GM18511 (cell line): ENCODE measurements around the gene WDR82.

ENCODE experiments used
- ATAC-seq: cut with Tn5 transposase; IDR thresholded peaks from one replicate; pipeline ENCODE4 v1.9.1; 2021; ENCODE audit warnings: mild to moderate bottlenecking, moderate library complexity; ENCODE audit not compliant: unreplicated experiment

WDR82 gene

DNA sequence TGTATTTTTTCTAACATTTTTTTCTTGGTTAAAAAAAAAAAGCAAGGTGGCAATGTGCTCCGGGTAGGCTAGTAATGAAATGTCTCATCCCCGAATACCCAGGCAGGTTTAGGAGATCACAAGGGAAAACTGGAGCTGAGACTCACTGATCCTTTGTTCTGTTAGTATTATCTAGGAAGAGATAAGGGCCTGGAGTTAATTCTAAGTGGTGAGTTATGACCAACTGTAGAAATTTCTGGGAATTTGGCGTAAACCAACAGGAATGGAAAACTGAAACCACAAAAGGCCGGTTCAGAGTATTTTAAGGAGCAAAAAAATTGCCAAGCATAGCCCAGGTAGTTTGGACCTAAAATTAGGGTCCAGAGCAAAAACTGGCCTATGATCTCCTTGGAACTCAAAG lies 20.5 kb downstream of the WDR82 start:
- no peak for ATAC-seq

DNA sequence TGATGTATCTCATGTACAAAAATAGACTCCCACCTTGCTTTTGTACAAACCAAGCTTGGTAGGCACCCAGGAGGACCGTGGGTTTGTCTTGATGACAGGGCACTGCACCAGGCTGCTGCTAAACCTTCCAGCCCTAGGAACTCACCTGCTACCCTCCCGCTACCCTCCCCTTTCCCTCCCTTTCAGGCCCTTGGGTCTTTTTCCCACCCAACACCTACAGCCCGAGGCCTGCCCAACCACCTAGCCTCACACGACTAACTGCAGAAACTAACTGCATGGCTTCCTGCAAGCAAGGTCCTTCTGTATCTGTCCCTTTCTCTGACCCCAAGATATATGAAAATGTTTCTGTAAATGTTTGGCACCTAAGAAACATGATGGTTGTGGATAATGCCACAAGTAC lies 21.8 kb downstream of the WDR82 start:
- no peak for ATAC-seq

DNA sequence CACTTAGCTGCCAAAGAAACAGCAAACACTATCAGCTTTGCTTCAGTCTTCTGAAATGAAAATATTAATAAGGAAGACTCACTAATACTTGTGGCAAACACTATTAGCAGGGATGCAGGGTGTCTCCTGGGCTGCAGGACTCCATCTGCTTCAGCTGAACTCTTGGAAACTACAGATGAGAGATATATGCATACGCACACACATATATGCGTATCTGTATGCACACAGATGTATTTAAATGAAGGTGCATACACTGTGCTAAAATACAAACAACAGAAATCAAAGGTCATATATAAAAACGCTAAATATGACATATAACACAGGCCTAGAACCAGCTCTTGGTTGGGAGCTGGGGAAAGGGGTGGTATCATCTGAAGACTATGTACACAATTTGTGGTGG lies 22.3 kb downstream of the WDR82 start:
- ATAC-seq = no peak

DNA sequence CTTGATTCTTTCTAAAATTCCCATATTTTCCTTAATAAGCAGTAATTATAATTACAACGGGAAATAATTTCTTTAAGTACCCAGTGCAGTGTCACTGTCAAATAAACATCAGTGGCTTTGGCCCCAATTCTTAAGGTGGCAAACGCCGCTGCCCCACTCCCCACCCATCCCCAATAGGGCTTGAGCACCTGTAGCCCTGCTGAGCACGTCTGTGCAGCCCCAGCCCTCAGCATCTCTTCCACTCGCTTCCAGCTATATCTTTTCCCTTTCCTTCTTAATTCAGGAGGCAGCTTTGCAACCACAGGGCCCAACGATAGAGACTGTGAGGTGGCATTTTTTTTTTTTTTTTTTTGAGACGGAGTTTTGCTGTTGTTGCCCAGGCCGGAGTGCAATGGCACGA lies 23.8 kb downstream of the WDR82 start:
- ATAC-seq = no peak

DNA sequence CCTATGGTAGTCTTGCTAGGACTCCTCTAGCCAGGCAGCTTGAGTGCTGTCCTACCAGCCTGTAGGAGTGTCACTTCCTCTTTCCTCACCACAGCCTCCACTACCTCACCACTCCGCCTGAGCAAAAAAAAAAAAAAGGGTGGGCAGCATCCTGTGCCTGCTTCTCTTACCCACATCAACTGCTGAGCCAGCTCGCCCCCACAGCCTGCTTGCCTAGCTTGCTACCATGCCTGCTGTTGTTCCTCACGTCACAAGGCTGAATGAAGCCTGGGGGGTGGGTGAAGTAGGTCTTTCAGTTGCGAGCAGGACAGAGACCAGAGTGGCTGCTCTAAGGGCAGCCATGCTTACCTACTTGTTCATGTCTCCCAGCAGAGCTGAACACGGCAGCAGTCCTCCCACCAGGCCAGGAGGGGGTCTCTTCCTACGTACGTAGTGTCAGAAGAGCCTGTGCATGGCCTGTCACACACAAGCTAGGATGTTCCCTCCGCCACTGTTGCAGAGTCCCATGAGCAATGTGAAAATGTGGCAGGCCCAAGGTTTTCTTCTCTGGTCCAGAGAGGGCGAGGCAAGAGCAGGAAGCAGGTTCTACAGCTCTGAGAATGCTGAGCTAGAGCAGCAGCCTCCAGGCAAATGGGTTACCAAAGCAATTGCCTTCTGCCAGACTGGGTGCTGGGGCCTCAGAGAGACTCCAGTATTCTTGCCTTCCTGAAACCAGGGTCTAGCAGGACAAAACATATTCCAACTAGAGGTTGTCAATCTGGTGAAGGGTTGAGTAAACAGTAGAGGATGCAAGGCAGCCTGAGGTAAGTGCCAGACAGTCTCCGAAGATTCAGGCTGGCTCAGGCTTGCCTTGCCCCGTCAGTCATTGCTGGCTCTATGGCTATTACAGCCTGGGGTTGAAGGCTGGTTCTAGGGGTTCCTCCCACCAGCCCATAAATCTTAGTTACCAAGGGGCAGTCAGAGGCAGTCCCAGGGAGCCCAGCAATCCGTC lies 24.8 kb downstream of the WDR82 start:
- peak; percentile 97 for ATAC-seq

DNA sequence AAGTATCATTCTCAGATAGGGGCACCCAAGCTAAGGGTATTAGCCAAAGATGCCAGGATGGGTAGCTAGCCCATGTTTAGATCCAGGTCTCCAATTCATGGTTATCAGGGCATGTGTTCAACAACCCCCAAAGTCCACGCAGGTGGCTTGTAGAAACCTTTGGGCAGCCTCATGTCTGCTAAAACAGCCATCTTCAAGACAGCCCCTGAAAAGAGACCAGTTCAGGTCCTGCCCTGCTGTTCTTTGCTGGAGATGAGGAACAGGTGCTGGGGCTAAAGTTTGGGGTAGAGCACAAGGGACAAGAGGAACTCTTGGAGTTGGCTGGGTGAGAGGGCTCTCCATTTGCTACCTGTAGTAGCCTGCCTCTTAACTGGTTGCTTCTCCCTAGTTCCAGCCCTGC lies 28.3 kb downstream of the WDR82 start:
- ATAC-seq = no peak

DNA sequence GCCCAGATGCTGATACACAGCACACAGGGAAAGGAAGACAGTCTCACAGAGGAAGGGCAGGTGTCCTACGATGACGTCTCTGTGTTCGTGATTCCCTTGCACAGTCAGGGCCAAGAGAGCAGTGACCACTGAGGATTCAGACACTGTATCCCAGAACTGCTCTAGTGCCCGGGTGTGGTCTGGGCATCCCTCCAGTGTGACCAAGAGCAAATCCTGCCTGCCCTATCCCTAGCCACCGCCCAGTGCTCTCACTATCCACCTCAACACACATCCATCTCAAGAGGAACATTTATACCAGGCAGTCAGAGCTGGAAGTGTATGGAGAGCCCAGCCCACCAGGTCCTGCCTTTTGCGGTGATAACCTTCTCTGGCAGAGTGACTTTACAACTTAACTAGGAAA lies 28.8 kb downstream of the WDR82 start:
- no peak for ATAC-seq

DNA sequence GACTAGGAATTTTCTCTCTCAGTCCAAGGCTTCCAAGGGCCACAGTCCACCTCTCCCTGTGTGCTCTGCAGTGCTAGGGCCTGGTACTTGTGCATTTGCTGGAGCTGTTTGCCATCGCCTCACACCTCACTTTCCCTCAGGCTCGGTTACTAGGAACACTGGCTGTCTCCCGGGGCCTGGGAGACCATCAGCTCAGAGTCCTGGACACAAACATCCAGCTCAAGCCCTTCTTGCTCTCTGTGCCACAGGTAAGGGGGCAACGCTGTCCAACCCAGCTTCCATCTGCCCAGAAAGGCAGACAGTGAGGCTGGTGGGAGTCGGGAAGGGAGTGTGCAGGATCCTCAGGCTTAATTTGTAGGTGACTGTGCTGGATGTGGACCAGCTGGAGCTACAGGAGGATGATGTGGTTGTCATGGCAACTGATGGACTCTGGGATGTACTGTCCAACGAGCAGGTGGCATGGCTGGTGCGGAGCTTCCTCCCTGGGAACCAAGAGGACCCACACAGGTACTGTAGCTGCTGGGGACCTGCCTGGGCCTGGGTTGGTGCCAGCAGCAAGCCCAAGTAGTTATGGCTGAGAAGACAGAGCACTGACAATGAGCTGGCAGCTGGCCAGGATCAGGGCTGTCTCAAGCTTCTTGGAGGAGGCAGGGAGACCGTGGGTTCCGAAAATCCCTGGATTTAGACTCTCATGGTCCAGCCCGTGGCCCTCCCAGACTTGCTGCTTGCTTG lies 29.5 kb downstream of the WDR82 start:
- no peak for ATAC-seq

DNA sequence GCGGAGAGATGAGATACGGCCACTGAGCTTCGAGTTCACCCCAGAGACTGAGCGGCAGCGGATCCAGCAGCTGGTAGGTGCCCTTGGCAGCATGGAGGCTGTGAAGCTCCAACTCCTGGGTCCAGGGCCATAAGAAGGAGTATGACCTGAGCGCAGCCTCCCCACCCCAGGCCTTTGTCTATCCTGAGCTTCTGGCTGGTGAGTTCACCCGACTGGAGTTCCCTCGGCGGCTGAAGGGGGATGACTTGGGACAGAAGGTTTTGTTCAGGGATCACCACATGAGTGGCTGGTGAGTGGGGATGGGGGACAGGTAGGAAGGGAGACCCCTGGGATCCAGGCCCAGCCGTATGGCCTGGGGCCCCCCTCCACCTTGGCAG lies 30.3 kb downstream of the WDR82 start:
- ATAC-seq = no peak

DNA sequence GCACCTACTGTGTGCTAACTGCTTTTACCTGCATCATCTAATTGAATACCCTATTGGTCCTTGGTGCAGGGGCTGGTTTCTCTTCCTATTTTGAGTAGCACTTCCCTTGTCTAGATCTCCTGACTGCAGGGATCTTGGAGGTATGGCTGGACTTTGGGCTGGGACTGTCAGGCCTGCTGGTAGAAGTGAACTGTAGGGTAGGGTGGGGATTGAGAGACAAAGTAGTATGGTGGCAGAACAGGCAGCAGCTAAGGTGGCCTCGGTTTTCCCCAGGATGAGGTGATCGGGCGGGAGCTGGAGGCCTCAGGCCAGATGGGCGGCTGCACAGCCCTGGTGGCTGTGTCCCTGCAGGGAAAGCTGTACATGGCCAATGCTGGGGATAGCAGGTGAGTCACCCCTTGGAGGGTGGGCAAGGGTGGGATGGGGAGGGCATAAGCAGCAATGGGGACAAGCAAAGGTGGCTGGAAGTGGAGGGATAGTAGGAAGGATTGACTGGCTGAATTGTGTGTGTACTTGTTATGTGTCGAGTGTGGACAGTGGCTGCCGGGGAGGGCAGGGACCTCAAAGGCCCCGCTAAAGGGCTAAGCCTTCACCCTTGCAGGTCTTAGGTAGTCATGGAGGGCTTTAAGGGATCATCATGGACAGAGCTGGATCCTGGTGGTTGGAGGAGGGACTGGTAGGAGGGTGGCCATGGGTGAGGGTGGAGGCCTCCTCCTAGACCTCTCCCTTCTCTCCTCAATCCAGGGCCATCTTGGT lies 30.9 kb downstream of the WDR82 start:
- ATAC-seq = no peak

DNA sequence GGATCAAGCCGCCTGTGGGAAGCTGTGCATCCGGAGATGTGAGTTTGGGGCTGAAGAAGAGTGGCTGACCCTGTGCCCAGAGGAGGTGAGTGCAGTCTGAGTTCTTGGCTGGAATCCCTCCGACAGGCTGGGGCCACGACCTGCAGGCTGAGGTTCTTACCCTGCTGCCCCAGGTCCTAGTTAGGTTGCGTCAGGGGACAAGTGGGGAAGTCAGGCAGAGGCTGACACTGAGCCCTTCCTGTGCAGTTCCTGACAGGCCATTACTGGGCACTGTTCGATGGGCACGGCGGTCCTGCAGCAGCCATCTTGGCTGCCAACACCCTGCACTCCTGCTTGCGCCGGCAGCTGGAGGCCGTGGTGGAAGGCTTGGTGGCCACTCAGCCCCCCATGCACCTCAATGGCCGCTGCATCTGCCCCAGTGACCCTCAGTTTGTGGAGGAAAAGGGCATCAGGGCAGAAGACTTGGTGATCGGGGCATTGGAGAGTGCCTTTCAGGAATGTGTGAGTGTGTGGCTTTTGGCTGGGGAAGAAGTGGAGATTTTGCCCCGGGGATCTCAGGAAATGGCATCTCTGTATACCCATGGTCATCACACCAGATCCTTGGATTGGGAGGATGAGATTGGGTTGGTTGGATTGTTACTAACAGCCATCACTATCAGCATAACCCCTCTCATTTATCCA lies 31.6 kb downstream of the WDR82 start:
- no peak for ATAC-seq

DNA sequence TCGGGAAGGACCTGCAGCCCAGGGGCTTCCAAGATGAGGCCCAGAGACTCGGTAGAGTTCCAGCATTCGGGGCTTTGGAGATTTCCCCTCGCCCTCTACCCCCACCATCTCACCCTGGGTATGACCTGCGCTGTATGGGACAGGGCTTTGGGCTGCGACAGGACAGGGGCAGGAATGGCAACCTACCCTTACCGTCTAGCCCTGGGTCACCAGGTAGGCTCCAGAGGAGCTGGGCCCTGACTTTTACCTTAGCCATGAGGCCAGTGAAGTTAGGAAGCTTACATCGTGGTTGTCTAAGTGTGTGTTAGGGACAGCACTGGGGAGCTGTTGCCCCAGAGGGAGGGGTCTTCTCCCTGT lies 32.2 kb downstream of the WDR82 start:
- ATAC-seq = no peak

DNA sequence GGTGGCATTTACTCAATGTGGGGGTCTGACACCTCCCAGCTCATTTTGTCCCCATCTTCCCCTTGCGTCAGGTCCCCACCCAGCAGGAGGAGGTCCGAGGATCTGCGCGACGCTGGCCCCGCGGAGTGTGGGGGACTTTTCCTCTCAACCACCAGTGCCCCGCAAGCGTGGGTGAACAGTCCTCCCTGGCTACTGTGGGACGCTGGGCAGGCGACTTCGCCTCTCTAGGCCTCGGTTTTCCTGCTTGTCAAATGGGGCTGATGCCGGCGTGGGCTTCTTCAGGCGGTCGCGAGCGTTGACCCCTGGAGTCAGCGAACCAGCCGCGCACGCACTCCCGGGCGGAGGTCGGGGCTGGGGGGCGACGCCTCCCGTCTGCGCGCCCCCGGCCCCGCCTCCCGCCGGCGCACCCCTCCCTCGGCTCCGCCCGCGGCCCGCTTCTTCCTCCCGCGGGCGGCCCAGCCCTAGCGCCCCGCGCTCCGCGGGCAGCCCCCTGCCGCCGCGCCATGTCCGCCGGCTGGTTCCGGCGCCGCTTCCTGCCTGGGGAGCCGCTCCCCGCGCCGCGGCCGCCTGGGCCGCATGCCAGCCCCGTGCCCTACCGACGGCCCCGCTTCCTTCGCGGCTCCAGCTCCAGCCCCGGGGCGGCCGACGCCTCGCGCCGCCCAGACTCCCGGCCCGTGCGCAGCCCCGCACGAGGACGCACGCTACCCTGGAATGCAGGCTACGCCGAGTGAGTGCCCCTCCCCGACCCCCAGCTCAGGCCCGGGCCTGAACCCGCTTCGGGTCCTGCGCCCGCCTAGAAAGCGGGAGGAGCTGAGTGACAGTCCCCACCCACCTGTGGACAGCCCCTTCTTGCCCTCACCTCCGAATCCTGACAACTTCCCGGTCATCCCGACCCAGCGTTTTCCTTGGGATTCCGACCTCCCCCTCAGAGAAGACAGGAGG lies 32.9 kb downstream of the WDR82 start, which contains the start of gene PPM1M:
TSS of gene PPM1M (plus strand) at position 438 of the 942 bp plus-strand sequence. CDS start at position 504, 66 bp downstream.
- no peak for ATAC-seq

DNA sequence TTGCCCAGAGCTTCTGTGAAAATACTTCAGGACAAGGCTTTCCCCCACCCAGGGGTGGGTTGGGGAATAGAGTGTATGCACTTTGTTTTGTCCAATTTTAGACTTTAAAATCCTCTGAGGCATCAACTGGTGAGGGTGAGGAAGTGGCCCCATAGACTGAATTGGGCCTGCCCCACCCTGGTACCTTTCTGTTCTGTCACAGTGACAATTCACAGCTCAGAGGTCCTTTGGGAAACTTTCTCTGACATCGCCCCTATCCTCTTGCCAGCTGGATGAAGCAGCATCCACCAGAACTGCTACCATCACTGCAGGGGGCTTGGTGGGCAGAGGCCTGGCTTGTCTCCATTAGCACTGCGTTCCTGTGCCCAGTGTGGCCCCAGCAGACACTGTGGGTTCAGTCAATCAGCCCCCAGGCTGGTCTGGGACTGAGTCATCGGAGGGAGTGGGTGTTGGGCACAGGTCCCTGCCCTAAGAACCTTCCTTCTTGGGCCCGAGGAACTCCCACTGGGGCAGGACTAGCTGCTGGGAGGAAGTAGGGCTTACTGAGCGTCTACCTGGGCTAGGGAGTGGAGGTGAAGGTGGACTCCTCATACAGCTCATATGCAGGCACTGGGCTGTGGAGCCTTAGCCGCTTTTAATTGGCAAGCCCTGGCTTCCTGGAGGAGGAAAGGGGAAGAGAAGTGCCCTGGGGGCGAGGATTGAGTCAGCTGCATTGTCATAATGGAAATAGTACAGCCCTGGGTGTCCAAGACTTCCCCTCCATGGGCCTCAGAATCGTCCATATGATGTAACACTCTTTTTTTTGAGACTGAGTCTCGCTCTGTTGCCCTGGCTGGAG lies 34.4 kb downstream of the WDR82 start:
- ATAC-seq = peak; percentile 46

DNA sequence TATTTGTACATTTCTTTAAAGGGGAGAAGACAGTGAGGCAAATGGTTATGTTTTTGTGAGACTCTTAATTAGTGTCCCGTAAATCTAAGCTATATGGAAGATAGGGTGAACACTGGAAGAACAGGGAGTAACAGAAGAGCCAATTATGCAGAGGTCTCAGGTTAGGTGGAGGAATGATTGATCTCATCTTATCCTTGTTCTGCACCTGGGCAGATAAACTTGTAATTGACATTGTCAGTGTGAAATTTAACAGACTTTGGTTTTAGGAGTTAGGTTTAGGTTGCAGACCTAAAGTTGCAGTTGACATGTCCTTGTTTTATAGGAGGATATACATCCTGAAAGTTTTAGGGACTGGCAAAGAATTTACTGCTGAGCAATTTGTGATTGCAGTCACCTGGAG lies 36.4 kb downstream of the WDR82 start:
- ATAC-seq = no peak

DNA sequence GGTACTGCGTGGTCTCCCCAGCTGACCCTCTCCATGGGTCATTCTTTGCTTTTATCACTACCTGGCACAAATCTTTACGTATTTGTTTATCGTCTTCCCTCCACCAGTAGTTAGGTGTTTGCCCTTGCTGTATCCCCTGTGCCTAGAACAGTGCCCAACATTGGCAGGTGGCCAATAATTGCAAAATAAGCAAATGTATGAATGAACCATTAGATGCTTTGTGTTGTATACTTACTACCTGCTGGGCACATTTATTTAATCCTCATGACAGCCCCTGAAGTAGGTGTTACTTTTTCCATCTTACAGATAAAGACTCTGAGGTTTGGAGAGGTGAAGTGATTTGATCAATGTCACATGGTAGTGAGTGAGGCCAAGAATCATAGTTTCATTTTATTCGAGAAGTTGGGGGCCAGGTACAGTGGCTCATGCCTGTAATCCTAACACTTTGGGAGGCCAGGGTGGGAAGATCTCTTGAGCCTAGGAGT lies 37.5 kb downstream of the WDR82 start:
- ATAC-seq = no peak

DNA sequence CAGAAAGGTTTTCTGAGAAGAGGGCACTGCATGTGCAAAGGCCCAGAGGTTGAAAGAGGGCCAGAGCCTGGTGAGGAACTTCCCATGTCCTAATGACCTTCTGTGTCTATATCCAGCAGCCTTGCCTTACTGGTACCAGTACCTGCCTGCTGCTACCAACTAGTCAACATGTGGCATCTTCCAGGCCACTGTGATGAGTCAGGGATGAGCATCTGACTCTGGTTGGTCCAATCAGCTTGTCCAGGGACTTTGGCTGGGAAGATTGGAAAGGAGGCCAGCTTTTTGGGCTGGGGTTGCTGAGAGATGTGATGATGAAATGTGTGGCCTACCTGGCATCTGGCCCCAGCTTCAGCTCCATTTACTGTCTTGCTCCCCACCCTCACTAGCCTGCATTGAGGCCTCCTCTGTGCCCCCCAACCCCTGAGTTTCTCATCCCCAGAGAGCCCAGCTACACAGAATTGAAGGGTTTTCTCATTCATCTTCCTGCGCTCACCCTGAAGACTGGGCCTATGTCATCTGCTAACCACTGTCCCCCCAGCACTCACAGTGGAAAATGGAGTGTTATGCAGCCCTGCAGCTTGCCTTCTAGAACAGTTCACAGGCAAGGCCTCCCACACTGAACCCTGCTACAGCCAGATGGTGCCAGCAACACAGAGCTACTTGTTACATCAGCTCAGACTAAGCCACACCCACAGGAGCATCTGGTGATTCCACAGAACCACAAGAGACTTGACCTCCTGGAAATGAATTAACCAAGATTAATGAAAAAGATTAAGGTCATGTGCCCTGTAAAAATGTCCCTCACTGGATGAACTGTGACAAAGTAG lies 38.2 kb downstream of the WDR82 start:
- ATAC-seq = no peak
